NCI-H2081 (cell line): ENCODE measurements around the gene MCC.

Source experiments
- DNase-seq, 2 experiments: peaks; one replicate each; lab custom pipeline; 2025; lab: John Stamatoyannopoulos, UW

Gene MCC

DNA sequence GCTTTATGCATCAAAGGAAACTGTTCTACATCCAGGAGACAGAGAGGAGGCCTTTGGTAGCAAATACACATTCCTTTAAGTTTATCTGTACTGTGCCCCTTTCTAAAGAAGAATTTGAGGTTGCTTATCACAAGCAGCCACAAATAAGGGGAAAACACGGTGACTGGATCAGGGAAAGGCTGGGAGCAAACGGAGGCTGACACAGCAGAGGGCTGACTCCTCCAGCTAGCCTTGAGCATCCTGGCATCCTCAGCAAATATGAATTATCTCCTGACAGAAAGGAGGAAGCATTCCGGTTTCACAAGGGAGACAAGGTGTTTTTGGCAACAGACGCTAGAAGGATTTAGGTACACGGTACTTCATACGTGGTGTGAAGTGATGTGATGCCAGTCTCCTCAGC lies 378.1 kb downstream of the MCC start:
- DNase-seq, result no peak

DNA sequence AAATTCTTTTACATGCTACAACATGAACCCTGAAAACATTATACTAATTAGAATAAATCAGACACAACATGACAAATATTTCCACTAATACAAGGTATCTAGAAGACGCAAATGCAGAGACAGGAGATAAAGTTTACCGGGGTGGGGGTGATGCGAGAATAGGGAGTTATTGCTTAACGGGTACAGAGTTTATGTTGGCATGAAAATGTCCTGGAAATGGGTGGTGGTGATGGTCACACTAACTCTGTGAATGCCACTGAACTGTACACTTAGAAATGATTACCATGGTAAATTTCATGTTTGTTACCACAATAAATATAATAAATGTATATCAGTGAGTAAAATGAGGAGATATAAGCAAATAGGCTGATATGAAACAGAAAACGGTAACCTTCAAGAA lies 378.9 kb downstream of the MCC start:
- no peak for DNase-seq

DNA sequence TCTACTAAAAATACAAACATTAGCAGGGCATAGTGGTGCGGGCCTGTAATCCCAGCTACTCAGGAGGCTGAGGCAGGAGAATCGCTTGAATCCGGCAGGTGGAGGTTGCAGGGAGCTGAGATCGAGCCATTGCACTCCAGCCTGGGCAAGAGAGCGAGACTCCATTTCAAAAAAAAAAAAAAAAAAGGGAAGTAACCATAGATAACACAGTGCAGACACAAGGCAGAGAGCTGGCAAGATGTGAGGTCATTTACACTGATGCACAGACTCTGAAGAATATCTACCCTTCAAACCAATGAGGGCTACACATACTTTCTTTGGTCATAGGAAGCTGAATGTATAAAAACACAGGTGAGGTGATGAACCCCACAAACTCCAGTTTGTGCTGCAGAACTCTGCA lies 379.8 kb downstream of the MCC start:
- no peak for DNase-seq

DNA sequence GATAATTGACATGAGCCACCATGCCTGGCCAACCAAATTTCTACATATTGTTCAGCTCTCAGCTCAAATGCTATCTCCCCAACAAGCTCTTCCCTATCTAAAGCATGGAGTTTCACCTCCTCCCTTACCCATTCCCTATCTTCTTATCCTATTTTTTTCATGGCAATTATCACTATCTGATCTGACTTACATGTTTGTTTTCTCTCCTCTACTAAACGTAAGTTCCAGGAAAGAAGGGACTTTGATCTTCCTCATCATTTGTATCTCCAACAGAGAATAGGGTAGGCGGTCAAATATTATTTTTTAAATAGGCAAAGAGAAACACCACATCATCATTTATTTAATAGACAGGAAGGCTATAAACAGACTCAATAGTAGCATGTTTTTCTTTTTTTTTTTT lies 381.4 kb downstream of the MCC start:
- no peak for DNase-seq

DNA sequence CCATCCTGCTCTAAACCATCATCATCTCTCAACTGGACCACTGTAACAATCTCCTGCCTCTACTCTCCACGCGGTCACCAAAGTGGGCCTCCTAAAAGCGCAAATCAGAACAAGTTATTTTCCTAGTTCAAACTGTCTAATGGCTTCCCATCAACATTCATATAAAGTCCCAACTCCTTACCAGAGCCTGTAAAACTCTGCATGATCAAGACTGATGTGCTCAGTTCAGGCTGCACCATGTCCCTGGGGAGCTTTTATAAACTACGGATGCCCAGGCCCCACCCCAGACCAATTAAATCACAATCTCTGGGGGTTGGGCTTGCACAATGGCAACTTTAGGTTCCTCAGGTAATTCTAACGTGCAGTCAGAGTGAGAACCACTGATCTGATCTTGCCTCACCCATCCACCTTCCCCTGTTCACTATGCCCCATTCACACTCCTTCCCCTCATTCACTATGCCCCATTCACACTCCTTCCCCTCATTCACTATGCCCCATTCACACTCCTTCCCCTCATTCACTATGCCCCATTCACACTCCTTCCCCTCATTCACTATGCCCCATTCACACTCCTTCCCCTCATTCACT lies 382.5 kb downstream of the MCC start:
- no peak for DNase-seq

DNA sequence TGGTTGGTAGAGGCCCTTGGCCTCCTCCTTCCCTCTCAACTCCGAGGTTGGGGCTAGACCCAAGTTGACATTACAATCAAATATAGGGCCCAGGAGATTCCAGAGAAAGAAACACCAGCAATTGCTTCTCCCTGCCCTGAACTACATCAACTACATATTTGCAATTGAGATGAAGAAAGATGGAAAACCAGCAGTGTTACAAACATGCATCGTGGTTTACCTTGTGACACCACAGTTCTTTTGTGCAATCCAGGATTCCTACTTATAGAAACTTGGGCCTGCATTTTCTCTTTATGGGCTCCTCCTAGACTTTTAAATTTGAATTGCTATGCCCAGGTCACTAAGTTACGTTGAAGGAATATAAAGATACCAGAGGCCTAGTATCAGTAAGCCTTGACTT lies 384.9 kb downstream of the MCC start:
- no peak for DNase-seq

DNA sequence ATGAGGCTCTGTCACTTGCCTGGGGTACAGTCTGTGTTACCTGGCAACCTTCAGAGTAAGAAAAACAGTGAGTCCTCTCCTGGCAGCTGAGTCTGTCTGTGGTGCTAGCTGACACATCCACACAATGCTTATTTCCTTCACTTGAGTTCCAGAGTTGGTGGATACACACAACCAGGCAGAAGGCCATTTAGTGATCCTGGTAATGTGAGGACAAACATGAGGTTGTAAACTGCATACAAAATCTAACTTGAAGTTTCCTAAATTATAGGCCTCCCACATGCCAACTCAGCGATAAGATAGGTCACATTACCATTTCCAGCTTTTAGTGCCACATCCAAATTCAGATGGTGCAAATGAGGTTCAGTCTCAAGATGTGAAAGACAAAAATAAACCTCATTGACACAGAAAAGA lies 386.1 kb downstream of the MCC start:
- DNase-seq, result no peak

DNA sequence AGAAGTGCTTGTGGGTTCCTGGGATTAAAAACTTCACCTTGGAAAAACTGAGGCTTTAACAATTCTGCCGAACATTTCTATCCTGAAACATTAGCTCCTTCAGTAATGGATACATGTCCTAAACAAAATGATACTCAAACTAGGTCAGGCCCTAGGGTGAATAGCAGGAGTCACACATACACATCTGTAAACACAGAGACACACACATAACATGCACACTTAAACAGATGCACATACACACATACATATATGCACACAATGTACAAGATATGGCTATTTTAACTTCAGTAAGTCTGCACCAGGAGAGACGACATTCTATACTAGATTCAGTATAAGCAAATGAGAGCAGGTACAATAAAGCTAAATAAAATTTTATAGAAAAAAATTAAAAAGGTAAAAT lies 387.3 kb downstream of the MCC start:
- no peak for DNase-seq

DNA sequence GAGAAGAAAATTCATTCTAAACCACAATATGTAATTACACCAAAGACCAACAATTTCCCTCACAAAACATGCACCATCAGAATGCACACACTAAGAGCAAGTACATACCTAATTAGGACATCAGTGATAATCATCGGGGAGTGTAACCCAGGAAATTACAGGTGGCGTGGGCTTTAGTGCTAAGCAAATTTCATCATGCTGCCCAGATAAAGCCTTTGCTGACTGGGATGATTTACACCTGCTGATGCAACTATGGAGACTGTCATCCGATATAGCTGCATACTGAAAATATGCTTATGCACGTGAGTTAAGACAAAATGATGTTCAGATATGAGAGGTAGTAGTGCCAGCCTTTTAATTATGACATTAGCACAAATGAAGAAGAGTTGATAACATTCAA lies 388.4 kb downstream of the MCC start:
- peak; percentile 32 to 74 for DNase-seq

DNA sequence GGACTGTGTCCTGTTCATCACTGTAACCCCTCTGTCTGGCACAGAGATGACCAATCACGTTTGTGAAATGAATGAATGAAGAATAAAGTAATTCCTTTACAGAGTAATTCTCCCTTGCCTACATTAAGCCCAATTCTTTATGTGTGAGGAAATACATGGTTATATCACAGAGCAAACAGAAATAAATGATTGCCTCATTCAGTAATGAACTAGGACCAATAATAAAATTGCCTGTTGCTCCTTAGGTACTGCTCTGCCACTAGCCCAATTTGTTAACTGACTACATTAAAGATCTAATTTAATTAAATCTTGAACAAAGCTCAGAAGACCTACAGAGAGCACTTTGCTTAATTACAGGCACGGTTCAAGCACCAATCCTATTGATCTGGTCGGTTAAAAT lies 389.9 kb downstream of the MCC start:
- no peak for DNase-seq

DNA sequence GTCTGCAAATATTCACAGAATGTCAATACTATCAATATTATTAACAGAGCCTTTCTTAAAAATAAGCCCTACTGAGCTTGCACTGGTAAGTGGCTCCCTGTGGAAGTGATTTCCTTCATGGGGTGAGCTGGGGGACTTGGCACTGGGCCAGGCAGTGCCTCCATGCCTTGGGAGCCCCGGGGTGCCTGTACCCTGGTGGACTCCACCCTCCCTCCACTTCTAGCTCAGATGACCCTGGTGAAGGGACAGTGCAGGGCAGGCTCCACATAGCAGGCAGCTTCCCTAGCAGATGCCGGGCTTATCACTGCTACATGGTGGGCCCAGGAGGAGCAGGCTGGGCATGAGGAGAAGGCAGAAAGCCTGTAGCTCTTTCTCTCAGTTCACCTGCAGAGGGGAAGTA lies 392.4 kb downstream of the MCC start:
- DNase-seq, result no peak

DNA sequence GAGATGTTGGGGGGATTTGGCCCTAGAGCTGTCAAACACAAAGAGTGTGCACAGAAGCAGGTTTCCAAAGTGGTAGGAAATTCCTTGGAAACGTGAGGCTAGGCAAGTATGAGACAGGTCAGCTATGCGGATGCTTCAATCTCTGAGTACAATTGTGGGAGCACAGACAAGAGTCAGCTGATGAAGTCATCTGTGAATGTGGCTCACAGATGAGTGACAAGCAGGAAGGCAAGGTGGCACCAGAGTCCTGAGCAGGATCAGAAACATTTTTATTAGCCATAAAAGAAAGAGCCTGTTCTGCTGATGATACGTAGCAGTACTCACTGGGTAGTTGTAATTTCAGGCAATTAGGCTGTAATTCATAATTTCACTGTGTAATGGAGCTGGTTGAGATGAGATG lies 394.7 kb downstream of the MCC start:
- no peak for DNase-seq

DNA sequence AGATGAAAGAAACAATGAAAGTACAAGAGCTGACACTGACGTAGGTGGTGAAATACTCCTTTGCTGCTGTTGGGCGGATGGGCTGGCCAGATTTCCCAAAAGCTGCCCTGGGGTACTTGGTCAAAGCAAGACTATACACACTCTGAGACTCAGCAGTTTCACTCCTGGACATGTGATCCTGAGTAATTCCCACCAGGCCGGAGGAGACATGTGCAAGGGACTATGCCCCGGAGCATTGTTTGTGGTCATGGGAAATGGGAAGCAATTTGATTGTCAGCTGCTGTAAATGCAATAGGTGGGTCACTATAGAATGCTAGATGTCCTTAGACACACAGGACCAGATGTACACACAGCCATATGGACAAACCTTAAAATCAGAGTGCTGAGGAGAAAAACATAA lies 395.6 kb downstream of the MCC start:
- no peak for DNase-seq

DNA sequence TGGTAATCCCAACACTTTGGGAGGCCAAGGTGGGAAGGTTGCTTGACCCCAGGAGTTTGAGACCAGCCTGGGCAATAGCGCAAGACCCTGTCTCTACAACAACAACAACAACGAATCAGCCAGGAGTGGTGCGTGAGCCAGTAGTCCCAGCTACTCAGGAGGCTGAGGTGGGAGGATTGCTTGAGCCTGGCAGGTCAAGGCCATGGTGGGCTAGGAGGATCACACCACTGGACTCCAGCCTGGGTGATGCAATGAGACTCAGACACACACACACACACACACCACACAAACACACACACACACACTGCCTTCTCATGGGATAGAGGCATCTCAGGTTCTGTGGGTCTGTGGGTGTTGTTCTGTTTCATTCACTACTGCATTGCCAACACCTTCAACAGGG lies 396.6 kb downstream of the MCC start:
- DNase-seq, result no peak

DNA sequence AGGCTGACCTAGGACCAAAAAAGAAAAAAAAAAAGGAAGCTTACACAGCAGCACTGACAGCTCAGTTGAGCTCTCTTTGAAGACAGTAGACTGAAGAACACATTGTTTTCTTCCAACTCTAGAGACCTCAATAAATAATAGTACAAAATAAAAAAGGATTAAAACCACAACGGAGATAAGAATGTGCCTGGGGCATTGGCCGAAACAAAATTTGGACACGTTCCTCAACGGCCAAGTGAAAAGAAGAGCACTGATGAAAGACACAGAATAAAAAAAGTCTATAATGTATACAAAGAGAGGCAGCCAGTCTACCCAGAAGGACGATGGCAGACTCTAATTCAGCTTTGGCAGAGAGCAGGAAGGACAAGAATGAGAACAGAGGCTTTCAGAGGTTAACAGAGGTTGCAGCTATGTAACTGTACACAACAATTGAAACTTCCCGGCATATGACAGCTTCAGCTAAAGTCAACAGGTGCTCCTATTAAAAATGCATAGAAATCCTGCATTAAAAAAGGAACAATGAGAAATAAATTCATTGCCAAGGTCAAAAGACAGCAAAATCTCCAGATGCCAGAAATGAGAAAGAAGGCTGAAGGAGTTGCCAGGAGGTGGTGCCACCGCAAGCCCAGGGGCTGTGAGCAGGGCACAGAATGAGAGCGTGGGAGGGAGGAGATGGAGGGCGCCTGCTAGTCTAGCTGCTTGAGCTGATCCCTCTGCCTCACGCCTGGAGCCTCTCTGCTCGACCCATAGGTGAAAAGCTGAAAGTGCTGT lies 397.7 kb downstream of the MCC start:
- no peak for DNase-seq

DNA sequence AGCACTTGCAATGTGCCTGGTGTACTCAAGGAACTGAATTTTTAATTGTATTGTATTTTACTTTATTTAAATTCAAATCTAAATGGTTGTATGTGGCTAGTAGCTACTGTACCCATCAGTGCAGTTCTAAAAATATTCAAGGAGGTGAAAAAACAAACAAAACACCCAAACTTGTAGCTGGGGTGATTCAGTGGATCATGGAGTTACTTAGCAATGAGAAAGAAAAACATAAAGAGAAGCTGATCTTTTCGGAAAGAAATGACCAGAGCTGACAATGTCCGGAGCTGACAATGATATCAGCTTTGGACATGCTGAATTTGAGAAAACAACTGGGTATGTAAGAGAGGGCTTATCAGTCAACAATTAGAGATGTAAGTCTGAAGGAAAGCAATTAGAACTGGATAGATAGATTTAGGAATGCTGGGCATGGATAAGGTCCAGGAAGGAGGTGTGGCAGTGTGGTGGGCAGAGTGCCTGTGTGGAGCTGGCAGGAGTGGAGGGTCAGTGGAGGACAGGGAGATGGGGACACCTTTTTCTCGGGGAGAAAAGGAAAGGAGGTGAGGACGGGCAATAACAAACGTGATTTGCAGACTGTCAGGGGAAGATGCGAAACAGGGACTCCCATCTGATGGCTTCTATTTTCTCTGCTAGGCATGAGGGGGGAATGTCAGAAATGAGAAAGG lies 398.5 kb downstream of the MCC start:
- DNase-seq, result no peak

DNA sequence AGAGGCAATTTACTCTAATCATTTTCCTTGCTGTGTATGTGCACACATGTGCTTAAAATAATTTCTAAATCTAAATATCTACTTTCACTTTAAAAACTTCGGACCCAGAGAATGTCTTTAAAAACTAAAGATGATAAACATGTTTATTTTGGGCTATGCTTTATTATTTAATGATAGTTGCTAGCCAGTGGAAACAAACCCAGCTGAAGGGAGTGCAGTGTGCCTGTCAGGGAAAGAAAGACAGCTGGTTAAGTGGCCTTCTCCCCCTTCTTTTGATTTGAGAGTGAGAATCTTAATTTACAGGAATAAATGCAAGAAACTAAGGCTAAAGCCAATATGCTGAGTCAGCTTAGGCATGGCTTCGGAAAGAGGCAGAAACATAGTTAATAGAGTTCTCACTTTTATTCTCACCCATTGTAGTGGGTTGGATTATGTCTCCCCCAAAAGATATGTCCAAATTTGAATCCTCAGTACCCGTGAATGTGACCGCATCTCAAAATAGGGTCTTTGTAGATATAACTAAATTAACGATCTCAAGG lies 400.2 kb downstream of the MCC start:
- DNase-seq, result no peak

DNA sequence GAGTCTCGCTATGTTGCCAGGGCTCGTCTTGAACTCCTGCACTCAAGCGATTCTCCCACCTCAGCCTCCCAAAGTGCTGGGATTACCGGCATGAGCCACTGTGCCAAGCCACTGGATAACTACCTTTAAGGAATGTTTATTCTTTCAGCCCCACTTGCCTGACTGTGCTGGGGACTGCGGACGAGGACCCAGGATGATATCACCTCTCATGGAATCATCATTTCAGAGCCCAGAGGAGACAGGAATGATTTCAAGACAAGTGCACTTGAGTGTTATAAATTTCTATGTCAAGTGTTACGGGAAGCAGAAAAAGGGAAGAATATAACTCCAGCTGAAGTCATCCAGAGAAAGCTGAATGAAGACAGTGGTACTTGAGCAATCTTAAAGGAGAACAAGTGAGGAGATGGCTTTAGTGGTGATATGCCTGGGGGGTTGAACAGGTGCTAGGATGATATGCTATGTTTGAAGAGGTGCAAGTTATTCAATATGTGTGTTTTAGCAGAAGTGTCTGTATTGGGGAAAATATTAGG lies 402.3 kb downstream of the MCC start:
- DNase-seq, result no peak

DNA sequence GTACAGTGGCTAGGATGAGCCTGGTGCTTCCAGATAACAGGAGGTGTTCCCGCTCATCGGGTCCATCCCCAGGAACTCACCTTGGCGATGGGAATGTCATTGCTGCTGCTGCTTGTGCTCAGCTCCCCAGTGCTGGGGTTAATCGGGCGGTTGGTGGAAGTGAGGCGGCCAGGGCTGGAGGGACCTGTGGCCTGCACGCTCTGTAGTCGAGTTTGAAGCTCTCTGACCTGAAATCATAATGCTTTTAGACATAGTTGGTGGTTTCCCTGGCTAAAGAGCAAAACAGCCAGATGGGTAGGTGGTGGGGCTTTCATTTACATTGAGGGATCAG lies 403.2 kb downstream of the MCC start:
- no peak for DNase-seq

DNA sequence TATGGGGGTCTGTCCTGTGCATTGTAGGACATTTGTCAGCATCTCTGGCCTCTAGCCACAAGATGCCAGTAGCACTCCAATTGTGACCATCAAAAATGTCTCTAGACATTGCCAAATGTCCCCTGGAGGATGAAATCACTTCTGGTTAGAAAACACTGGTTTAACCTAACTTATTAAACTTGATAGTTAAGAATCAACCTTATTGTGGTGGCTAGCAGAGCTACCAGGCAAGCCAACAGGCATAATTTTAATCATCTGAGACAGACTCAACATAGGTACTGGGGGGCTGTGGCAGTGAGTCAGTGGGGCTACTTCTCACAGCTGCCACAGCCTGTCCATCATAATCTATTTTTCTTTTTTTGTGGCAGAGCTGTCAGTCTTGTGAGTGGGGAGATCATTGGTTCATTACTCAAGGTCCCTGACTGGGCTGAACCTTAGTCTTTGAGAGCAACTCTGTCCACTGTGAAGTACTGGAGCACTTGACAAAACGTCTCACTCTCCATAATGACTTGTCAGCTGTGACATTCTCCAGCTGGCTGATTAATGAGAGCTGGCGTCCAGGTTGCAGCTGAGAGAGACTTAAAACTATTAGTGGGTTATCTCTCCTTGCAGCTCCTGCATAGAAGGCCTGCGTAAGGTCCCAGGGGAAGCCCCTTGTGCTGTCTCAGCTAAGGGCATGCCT lies 403.7 kb downstream of the MCC start:
- DNase-seq, result no peak

DNA sequence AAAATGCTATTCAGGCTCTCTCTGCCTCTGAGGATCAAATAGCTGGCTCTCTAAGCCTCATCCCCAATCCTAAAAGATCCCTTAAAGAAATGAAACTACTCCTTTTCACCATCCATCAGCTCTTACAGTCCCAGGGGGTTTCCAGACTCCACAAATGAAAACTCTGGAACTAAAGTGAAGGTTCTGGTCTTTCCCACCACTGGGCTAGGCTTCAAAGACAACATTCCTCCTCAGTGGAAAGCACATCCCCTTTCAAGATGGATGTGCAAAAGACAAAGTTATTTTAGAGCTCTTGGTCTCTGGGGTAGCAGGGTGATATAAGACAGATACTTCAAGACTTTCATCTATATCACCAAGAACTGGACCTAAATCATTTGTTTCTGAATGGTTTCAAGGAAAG lies 404.8 kb downstream of the MCC start:
- no peak for DNase-seq

DNA sequence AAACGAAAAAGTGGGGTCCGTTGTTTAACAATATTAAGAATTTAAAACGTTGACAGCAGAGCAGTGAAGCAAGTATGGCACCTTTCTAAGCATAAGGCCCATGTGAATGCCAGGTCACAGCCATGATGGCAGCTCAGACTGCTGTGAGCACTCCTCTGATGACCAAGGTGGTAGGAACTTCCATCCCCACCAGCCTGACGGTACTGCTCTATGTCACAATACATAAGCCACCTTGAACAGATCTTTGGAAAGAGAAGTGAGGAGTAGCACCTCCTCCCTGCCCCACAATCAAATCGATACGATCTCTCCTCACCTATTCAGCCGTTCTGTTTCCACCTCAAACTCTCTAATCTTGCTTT lies 405.7 kb downstream of the MCC start:
- no peak for DNase-seq
